HG03432 (cell line): ENCODE data around the gene SYNJ2.
A peak's percentile ranks its signal among the peaks of the same experiment; 100 is the strongest.
"Not testable (repeated sequence)": the region's sequence is repeated elsewhere in the genome, so short reads cannot be mapped to it uniquely, and the experiment has no call there.

ENCODE experiments used
- ATAC-seq: cut with Tn5 transposase; IDR thresholded peaks from one replicate; pipeline ENCODE4 v1.9.1; 2021; ENCODE audit warnings: mild to moderate bottlenecking, moderate library complexity; ENCODE audit not compliant: unreplicated experiment

SYNJ2 gene, protein sequence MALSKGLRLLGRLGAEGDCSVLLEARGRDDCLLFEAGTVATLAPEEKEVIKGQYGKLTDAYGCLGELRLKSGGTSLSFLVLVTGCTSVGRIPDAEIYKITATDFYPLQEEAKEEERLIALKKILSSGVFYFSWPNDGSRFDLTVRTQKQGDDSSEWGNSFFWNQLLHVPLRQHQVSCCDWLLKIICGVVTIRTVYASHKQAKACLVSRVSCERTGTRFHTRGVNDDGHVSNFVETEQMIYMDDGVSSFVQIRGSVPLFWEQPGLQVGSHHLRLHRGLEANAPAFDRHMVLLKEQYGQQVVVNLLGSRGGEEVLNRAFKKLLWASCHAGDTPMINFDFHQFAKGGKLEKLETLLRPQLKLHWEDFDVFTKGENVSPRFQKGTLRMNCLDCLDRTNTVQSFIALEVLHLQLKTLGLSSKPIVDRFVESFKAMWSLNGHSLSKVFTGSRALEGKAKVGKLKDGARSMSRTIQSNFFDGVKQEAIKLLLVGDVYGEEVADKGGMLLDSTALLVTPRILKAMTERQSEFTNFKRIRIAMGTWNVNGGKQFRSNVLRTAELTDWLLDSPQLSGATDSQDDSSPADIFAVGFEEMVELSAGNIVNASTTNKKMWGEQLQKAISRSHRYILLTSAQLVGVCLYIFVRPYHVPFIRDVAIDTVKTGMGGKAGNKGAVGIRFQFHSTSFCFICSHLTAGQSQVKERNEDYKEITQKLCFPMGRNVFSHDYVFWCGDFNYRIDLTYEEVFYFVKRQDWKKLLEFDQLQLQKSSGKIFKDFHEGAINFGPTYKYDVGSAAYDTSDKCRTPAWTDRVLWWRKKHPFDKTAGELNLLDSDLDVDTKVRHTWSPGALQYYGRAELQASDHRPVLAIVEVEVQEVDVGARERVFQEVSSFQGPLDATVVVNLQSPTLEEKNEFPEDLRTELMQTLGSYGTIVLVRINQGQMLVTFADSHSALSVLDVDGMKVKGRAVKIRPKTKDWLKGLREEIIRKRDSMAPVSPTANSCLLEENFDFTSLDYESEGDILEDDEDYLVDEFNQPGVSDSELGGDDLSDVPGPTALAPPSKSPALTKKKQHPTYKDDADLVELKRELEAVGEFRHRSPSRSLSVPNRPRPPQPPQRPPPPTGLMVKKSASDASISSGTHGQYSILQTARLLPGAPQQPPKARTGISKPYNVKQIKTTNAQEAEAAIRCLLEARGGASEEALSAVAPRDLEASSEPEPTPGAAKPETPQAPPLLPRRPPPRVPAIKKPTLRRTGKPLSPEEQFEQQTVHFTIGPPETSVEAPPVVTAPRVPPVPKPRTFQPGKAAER (N-terminal part only)

DNA sequence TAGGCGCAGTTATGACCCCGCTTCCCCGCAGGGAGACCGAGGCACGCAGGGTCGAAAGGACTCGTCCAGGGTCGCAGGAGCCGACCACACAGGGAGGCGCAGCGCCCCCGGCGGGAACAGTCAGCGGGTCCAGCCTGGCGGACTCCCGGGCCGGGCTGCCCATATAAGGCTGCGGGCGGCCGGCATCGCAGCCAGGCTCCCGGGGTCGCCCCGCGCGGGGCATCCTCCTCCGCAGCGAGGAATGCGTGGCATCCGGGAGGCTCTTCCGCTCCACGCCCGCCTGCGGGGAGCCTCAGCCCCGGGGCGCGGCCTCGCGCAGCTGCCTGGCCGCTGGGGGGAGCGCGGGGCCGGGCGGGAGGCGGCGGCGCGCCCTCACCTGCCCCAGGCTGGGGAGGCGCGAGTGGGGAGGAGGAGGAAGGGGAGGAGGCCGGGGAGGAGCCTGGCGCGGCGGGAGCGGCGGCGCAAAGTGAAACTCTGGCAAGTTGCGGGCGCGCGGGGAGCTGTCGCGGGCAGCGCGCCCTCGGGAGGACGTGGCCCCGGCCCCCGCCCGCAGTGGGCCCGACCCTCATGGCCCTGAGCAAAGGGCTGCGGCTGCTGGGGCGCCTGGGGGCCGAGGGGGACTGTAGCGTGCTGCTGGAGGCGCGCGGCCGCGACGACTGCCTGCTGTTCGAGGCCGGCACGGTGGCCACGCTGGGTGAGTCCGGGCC, at the start of gene SYNJ2:
Gene SYNJ2, plus strand, starts transcription at position 469 of the 707 bp plus-strand sequence. Its CDS starts 99 bp downstream, at position 568.
- ATAC-seq: peak; percentile 86

GRCh38 chr6:157935786-157936185, 45.9 kb upstream of the SYNJ2 start:
- ATAC-seq: no peak

GRCh38 chr6:157937318-157937717, 44.3 kb upstream of the SYNJ2 start:
- no peak for ATAC-seq

GRCh38 chr6:157937916-157938315, 43.7 kb upstream of the SYNJ2 start:
- ATAC-seq: no peak

DNA sequence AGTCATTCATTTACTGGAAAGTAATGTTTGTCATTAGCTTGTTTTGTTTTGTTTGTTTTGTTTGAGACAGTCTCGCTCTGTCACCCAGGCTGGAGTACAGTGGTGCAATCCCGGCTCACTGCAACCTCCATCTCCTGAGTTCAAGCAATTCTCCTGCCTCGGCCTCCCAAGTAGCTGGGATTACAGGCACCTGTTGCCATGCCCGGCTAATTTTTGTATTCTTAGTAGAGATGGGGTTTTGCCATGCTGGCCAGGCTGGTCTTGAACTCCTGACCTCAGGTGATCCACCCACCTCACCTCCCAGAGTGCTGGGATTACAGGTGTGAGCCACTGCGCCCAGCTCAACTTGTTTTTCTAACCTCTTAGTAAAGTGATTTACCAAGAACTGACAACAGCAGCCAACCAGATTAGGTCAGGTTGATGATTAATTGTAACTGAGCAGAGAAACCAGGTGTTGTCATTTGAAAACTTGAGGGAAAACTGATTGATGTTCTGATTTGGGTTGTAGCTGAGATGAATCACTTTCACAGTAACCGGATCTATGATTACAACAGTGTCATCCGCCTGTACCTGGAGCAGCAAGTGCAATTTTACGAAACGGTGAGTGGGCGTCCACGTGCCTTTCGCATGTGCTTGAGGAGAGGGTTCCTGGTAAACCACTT, 41.2 kb upstream of the SYNJ2 start:
- ATAC-seq: not testable (repeated sequence)

DNA sequence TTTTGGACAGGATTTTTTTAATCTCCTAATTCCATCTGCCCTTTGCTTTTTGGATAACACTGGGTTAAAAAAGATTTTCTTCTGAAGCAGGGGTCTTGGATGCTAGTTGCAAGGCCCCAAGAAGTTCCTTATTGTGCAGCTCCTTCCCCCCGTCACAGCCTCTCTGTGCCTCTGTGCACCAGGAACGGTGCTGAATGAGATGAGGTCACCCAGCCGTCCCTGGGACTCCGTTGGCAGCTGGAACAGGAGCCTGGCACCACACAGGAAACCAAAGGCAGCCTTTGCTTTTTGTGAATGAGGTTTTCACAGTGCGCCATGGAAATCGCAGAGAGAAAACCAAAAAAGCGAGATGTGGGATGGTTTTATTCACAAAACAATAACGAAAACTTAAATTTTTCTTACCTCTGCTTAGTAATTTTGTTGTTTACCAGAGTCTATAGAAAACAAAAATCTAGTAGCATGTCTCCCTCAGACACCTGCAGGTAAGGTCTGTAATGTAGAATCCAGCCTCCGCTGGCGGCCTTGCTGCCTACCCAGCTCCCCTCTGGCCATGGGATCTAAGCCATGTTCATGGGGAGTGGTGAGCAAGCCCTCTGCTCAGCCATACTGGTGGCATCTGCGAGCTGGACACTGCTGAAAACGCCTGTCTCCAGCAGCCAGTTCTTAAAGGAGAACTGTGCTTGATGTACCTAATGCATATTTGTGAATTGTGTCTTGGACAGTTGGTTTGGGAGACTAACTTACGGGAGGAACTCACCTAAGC, 40.4 kb upstream of the SYNJ2 start:
- ATAC-seq: no peak

GRCh38 chr6:157942351-157942750, 39.3 kb upstream of the SYNJ2 start:
- no peak for ATAC-seq

GRCh38 chr6:157943249-157943963, 38.3 kb upstream of the SYNJ2 start:
- ATAC-seq: no peak

GRCh38 chr6:157943964-157944283, 37.7 kb upstream of the SYNJ2 start:
- no peak for ATAC-seq

- ATAC-seq: no peak
These were observed 36.4 kb upstream of the SYNJ2 start for GRCh38 chr6:157944983-157945931.

- ATAC-seq: no peak
These were observed 35.5 kb upstream of the SYNJ2 start for GRCh38 chr6:157946053-157946617.

DNA sequence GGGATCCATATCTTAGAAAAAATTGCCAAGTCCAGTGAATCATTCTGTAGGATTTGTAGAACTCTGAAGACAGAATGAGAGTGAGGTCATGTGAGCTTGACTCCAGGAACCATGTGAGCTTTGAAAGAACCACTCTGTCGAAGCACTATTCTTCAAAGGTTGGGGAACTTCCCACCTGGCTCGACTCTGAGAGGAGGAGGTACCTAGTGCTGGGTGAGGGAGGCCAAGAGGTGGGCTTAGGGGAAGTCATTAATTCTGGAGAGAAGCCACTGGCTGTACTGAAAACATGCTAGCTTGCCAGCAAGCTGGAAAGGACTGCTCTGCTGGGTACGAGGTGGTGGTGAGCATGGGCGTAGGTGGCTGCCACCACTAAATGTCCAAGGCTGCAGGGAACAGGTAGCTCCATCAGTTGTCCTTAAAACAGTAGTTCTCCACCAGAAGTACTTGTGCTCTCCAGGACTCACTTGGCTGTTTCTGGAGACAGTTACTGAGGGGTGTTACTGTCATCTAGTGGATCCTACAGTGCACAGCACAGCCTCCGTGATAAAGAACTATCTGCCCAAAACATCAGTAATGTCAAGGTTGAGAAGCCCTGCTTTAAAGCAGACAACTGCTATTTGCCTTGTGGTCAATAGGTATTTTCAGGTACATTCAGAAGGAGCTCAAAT, 34.7 kb upstream of the SYNJ2 start:
- ATAC-seq: peak; percentile 71

DNA sequence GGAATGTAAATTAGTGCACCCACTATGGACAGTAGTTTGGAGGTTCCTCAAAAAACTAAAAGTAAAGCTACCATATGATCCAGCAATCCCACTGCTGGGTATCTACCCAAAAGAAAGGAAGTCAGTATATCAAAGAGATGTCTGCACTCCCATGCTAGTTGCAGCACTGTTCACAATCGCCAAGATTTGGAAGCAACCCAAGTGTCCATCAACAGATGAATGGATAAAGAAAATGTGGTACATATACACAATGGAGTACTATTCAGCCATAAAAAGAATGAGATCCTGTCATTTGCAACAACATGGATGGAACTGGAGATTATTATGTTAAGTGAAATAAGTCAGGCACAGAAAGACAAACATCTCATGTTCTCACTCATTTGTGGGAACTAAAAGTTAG, 30.8 kb upstream of the SYNJ2 start:
- ATAC-seq: not testable (repeated sequence)

DNA sequence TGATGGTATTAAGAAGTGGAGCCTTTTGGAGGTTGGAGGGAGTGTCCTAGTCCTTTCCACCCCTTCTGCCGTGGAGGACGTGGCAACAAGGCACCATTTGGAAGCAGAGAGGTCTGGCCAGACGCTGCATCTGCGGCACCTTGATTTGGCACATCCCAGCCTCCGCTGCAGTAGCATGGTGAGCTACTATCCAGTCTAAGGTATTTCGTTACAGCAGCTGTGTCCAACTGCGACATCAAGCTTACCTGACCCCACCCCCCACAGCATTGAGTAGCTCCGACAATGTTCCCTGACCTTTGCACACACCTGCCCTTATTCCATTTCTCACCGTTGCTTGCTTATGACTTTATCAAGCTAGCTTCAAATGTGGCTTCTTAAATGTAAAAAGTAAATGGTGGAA, 29.8 kb upstream of the SYNJ2 start:
- no peak for ATAC-seq

DNA sequence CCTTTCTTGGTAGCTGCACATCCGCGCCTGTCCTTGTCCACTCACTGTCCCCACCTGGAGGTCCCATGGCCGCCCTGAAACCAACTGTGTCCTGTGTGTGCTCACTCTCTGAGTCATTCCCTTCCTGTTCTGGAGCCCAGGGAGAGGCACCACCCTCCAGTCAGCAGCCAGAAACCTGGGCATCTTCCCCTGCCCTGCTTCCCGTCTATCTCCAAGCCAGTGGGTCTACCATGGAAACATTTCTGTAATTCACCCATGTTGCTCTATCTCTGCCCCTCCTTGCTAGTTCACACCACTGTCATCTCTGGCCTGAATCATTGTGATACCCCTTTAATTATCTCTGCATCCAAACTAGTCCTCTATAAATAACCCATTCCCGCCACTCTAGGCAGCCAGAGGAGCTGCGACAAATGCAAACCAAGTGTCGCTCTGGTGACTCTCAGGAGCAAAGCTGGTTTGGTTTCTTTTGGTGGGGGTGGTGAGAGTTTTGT, 28.8 kb upstream of the SYNJ2 start:
- ATAC-seq: no peak

GRCh38 chr6:157953580-157954091, 28.0 kb upstream of the SYNJ2 start:
- no peak for ATAC-seq
